GM23248 (cell line): ENCODE measurements around the gene PLA2G10.

Experiments
- EZH2 ChIP-seq: fragments of 200-600 bp; sonication (generic); IDR thresholded peaks from 2 replicates; pipeline ENCODE4 v1.6.1; 2018; ENCODE audit warnings: antibody characterized with exemption, mild to moderate bottlenecking; ENCODE audit not compliant: insufficient read depth, poor library complexity, severe bottlenecking
- EZH2phosphoT487 ChIP-seq: fragments of 200-600 bp; sonication (generic); IDR thresholded peaks from 2 replicates; pipeline ENCODE4 v1.6.1; 2018; ENCODE audit warnings: antibody characterized with exemption, moderate library complexity, mild to moderate bottlenecking, low read depth; ENCODE audit not compliant: insufficient read depth

DNA sequence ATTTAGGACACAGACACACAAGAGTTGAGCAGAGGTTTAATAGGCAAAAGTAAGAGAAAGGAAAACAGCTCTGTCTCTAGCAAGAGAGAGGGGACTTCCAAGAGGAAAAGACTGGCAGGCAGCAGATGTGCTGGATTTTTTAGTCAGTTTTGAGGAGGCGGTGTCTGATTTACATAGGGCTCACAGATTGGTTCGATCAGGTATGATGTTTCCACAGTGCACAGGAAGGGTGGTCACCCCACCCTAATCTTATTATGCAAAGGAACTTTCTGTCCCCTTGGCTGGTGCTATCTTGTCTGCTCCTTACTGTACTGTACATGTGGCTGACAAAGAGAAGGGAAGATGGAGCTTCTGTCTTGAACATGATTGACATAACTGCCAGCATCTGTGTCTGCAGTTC lies 36.0 kb downstream of the PLA2G10 start:
- TF ChIP-seq EZH2 (no peak), EZH2phosphoT487 (no peak)
